OCI-LY1 (cell line): ENCODE measurements around the gene SLC4A1.

ENCODE experiments used
- CTCF ChIP-seq: fragments of 200-600 bp; sonication (generic), shearing (Covaris generic); IDR thresholded peaks from 2 replicates; pipeline ENCODE4 v1.5.1; 2017; ENCODE audit warnings: mild to moderate bottlenecking, antibody characterized with exemption, low read length, moderate library complexity, mixed read lengths
- EZH2 ChIP-seq: fragments of 200-600 bp; sonication (generic), shearing (Covaris generic); IDR thresholded peaks from 2 replicates; pipeline ENCODE4 v1.8.0; 2017; ENCODE audit warnings: borderline replicate concordance, mixed run types, mild to moderate bottlenecking, antibody characterized with exemption, low read length, moderate library complexity, mixed read lengths

DNA sequence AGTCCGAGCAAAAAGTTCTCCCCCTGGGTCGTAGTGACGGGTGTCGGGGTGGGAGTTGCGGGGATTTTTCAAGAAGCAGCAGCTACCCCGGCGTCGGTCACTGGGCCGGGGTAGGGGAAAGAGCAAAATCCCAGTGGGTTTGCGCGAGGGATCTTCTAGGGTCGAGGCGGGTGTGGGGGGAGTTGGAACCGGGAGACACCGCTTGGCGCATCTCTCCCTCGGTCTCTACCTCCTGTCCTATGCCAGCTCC lies 46.1 kb downstream of the SLC4A1 start:
- TF ChIP-seq CTCF (no peak), EZH2 (no peak)
